Fibroblast of the aortic adventitia (primary cell): ENCODE results near the gene LIF. TPM values are rescaled to one million over a fixed set of nuclear protein-coding genes. Genes with fewer than 3 reads are reported as not detected.
A peak's percentile ranks its signal among the peaks of the same experiment; 100 is the strongest.

Experiments
- DNase-seq: peaks from one replicate; pipeline ENCODE4 v3.0.0-alpha.2; 2010; ENCODE audit warnings: low read depth
- H3K4me3 ChIP-seq: 2 replicates; pipeline ENCODE4 v1.5.1; 2011; ENCODE audit warnings: low read depth, mild to moderate bottlenecking, control low read depth, low read length, moderate library complexity
- CTCF ChIP-seq: IDR thresholded peaks from 2 replicates; pipeline ENCODE4 v1.5.1; 2011; ENCODE audit warnings: mild to moderate bottlenecking, low read length, control low read depth, inconsistent platforms; ENCODE audit not compliant: insufficient read depth
- total RNA-seq: library from RNA; depleted of rRNA; stranded (reverse); fragments of >200 nt; gene quantifications from 2 replicates; pipeline ENCODE4 v1.2.3, GENCODE V29; 2012; ENCODE audit warnings: low replicate concordance

The LIF gene
- total RNA-seq, 1 donor: 6.2 TPM

- no peak for TF ChIP-seq CTCF
- no peak overlapping the region for H3K4me3 ChIP-seq
- peak; percentile 70 for DNase-seq
These were observed 24.3 kb upstream of the LIF start for GRCh38 chr22:30270832-30271231.

- no peak overlapping the region for H3K4me3 ChIP-seq
- TF ChIP-seq CTCF: no peak
- no peak for DNase-seq
These were observed 21.8 kb upstream of the LIF start for GRCh38 chr22:30268331-30268730.

GRCh38 chr22:30267382-30268302 lies 21.1 kb upstream of the LIF start:
- DNase-seq: no peak
- TF ChIP-seq CTCF: no peak

GRCh38 chr22:30266445-30267381 lies 20.2 kb upstream of the LIF start, which contains the start of gene OSM:
Gene OSM (minus strand): TSS chr22:30266851. CDS start chr22:30266799, 52 bp downstream.
- no peak within 1 kb of the TSS for H3K4me3 ChIP-seq
- no peak for DNase-seq
- TF ChIP-seq CTCF: no peak

More at GRCh38 chr22:30267382-30268302, 21.1 kb upstream of the LIF start:
- H3K4me3 ChIP-seq: no peak overlapping the region

GRCh38 chr22:30265823-30266444 lies 19.4 kb upstream of the LIF start:
- TF ChIP-seq CTCF: no peak
- DNase-seq: no peak
- no peak overlapping the region for H3K4me3 ChIP-seq

- H3K4me3 ChIP-seq: no peak overlapping the region
- DNase-seq: no peak
- no peak for TF ChIP-seq CTCF
These were observed 18.7 kb upstream of the LIF start for GRCh38 chr22:30265131-30265720.
